ENCODE measurements around the gene PLIN3.

DNA sequence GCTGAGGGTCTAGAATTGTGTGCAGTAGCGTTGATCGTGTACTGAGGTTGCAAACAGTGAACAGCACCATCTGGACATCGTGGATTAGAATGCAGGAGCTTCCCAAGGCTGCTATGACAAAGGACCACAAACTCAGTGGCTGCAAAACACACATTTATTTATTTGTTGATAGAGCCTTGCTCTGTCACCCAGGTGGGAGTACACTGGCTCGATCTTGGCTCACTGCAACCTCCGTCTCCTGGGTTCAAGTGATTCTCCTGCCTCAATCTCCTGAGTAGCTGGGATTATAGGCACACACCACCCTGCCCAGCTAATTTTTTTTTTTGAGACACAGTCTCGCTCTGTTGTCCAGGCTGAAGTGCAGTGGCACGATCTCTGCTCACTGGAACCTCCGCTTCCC, 39.5 kb upstream of the PLIN3 start:
- TF ChIP-seq, protein P1, sequence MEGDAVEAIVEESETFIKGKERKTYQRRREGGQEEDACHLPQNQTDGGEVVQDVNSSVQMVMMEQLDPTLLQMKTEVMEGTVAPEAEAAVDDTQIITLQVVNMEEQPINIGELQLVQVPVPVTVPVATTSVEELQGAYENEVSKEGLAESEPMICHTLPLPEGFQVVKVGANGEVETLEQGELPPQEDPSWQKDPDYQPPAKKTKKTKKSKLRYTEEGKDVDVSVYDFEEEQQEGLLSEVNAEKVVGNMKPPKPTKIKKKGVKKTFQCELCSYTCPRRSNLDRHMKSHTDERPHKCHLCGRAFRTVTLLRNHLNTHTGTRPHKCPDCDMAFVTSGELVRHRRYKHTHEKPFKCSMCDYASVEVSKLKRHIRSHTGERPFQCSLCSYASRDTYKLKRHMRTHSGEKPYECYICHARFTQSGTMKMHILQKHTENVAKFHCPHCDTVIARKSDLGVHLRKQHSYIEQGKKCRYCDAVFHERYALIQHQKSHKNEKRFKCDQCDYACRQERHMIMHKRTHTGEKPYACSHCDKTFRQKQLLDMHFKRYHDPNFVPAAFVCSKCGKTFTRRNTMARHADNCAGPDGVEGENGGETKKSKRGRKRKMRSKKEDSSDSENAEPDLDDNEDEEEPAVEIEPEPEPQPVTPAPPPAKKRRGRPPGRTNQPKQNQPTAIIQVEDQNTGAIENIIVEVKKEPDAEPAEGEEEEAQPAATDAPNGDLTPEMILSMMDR (IDR thresholded peaks at IDR 0.05) = no peak
- no peak for TF ChIP-seq POLR2AphosphoS5 (IDR thresholded peaks at IDR 0.05; ENCODE audit: low read depth, low read length)
- TF ChIP-seq, protein P2, sequence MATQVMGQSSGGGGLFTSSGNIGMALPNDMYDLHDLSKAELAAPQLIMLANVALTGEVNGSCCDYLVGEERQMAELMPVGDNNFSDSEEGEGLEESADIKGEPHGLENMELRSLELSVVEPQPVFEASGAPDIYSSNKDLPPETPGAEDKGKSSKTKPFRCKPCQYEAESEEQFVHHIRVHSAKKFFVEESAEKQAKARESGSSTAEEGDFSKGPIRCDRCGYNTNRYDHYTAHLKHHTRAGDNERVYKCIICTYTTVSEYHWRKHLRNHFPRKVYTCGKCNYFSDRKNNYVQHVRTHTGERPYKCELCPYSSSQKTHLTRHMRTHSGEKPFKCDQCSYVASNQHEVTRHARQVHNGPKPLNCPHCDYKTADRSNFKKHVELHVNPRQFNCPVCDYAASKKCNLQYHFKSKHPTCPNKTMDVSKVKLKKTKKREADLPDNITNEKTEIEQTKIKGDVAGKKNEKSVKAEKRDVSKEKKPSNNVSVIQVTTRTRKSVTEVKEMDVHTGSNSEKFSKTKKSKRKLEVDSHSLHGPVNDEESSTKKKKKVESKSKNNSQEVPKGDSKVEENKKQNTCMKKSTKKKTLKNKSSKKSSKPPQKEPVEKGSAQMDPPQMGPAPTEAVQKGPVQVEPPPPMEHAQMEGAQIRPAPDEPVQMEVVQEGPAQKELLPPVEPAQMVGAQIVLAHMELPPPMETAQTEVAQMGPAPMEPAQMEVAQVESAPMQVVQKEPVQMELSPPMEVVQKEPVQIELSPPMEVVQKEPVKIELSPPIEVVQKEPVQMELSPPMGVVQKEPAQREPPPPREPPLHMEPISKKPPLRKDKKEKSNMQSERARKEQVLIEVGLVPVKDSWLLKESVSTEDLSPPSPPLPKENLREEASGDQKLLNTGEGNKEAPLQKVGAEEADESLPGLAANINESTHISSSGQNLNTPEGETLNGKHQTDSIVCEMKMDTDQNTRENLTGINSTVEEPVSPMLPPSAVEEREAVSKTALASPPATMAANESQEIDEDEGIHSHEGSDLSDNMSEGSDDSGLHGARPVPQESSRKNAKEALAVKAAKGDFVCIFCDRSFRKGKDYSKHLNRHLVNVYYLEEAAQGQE (IDR thresholded peaks at IDR 0.05; ENCODE audit: insufficient read depth in 1 of 2, low read depth in 2 of 2, low read length in 1 of 2) = no peak
- no peak for TF ChIP-seq TCF7L2 (IDR thresholded peaks at IDR 0.05; ENCODE audit: low read depth, low read length)
- no peak for TF ChIP-seq SIN3A (IDR thresholded peaks at IDR 0.05; ENCODE audit: borderline replicate concordance, insufficient read depth, low read depth, low read length)

All from Panc1 (cell line).